ENCODE data around the gene RCSD1. TPM values are rescaled to one million over a fixed set of nuclear protein-coding genes. Genes with fewer than 3 reads are reported as not detected.

Gene RCSD1
- total RNA-seq, 2 donors from 2014 or later = 4.7 to 5.6 TPM

- no peaks in the 10 kb centered on the region for H3K4me1 ChIP-seq
- H3K9me3 ChIP-seq = no peaks in the 10 kb centered on the region
- no peak overlapping the region for H3K27ac ChIP-seq
- no peaks in the 10 kb centered on the region for H3K27me3 ChIP-seq
- H3K36me3 ChIP-seq (replicated peaks in 1 of 2; ENCODE audit: insufficient read depth in 1 of 2, low read depth in 2 of 2) = no peaks in the 10 kb centered on the region
- WGBS, 2 donors = 50 to 64% methylated on average over 6 of the region's 6 CpGs
- intact Hi-C loops (cut with DNase I) = no loop called here
- TF ChIP-seq CTCF (IDR thresholded peaks at IDR 0.05) (no peak), POLR2A (IDR thresholded peaks at IDR 0.05) (no peak)
- ATAC-seq = no peak
- H3K4me3 ChIP-seq = no peak overlapping the region
- no peak for DNase-seq
Observed at GRCh38 chr1:167705250-167705649, 75.2 kb downstream of the RCSD1 start.

GRCh38 chr1:167706363-167706762, 76.3 kb downstream of the RCSD1 start:
- Histone ChIP-seq H3K4me3 (no peak overlapping the region), H3K27ac (no peak overlapping the region), H3K4me1 (no peaks in the 10 kb centered on the region), H3K27me3 (no peaks in the 10 kb centered on the region), H3K9me3 (no peaks in the 10 kb centered on the region), H3K36me3 (replicated peaks in 1 of 2; ENCODE audit: insufficient read depth in 1 of 2, low read depth in 2 of 2) (no peaks in the 10 kb centered on the region)
- ATAC-seq = no peak
- WGBS, 2 donors = 84 to 87% methylated on average over 2 of the region's 2 CpGs
- TF ChIP-seq CTCF (IDR thresholded peaks at IDR 0.05) = no peak
- no peak for TF ChIP-seq POLR2A (IDR thresholded peaks at IDR 0.05)
- no peak for DNase-seq
- intact Hi-C loops (cut with DNase I) = no loop called here

GRCh38 chr1:167706931-167707877, 77.2 kb downstream of the RCSD1 start:
- DNase-seq = no peak
- WGBS, 2 donors = 73 to 75% methylated on average over 10 of the region's 10 CpGs
- intact Hi-C loops (cut with DNase I) = no loop called here
- TF ChIP-seq POLR2A (IDR thresholded peaks at IDR 0.05) (no peak), CTCF (IDR thresholded peaks at IDR 0.05) (no peak)
- H3K27ac ChIP-seq = no peak overlapping the region
- H3K27me3 ChIP-seq = no peaks in the 10 kb centered on the region
- H3K36me3 ChIP-seq (replicated peaks in 1 of 2; ENCODE audit: insufficient read depth in 1 of 2, low read depth in 2 of 2) = no peaks in the 10 kb centered on the region
- H3K4me3 ChIP-seq = no peak overlapping the region
- ATAC-seq = no peak
- H3K9me3 ChIP-seq = no peaks in the 10 kb centered on the region
- no peaks in the 10 kb centered on the region for H3K4me1 ChIP-seq

- DNase-seq (no peak), ATAC-seq (no peak)
- Histone ChIP-seq H3K36me3 (replicated peaks in 1 of 2; ENCODE audit: insufficient read depth in 1 of 2, low read depth in 2 of 2) (no peaks in the 10 kb centered on the region), H3K9me3 (no peaks in the 10 kb centered on the region), H3K27me3 (no peaks in the 10 kb centered on the region), H3K27ac (no peak overlapping the region), H3K4me3 (no peak overlapping the region), H3K4me1 (no peaks in the 10 kb centered on the region)
- 66 to 83% methylated on average over 4 of the region's 4 CpGs for WGBS, 2 donors
- intact Hi-C loops (cut with DNase I) = no loop called here
- TF ChIP-seq POLR2A (IDR thresholded peaks at IDR 0.05) (no peak), CTCF (IDR thresholded peaks at IDR 0.05) (no peak)
Observed at GRCh38 chr1:167707942-167708341, 77.9 kb downstream of the RCSD1 start.
